ENCODE results near the gene NEGR1. TPM values are rescaled to one million over a fixed set of nuclear protein-coding genes. Genes with fewer than 3 reads are reported as not detected.

The NEGR1 gene
- total and polyA plus RNA-seq, 12 donors: 2.3 to 18.3 (median 5.2) TPM

- H3K36me3 ChIP-seq: no peaks in the 10 kb centered on the region
- H3K9me3 ChIP-seq: peaks cover 0 to 16% (median 0%) of the 10 kb centered on the region in 11 donors
- no peak for DNase-seq
- TF ChIP-seq CTCF (IDR thresholded peaks at IDR 0.05): no peak
- H3K4me3 ChIP-seq: no peak overlapping the region
- intact Hi-C loops (cut with DNase I): no loop called here
- no peaks in the 10 kb centered on the region for H3K27me3 ChIP-seq
- H3K4me1 ChIP-seq: peaks cover 0 to 5% (median 0%) of the 10 kb centered on the region in 9 donors
- H3K27ac ChIP-seq: no peak overlapping the region
- ATAC-seq: no peak
- 52 to 61% methylated on average over 1 of the region's 1 CpG for WGBS, 2 donors
Measured at GRCh38 chr1:71599306-71599705, 683.0 kb downstream of the NEGR1 start.

GRCh38 chr1:71593523-71593922 lies 688.8 kb downstream of the NEGR1 start:
- Histone ChIP-seq H3K27me3 (no peaks in the 10 kb centered on the region), H3K36me3 (no peaks in the 10 kb centered on the region), H3K4me1 (no peaks in the 10 kb centered on the region), H3K27ac (no peak overlapping the region), H3K4me3 (no peak overlapping the region), H3K9me3 (no peaks in the 10 kb centered on the region)
- intact Hi-C loops (cut with DNase I): no loop called here
- peak in 1 of 9 donors; percentile 21 for TF ChIP-seq CTCF (IDR thresholded peaks at IDR 0.05)
- peak in 1 of 8 donors; percentile 42 for ATAC-seq
- DNase-seq: no peak

GRCh38 chr1:71592646-71593274 lies 689.6 kb downstream of the NEGR1 start:
- WGBS, 2 donors: 62 to 63% methylated on average over 9 of the region's 9 CpGs
- H3K27me3 ChIP-seq: no peaks in the 10 kb centered on the region
- DNase-seq (no peak), ATAC-seq (no peak)
- no peaks in the 10 kb centered on the region for H3K9me3 ChIP-seq
- H3K27ac ChIP-seq: no peak overlapping the region
- intact Hi-C loops (cut with DNase I): no loop called here
- no peaks in the 10 kb centered on the region for H3K4me1 ChIP-seq
- no peak for TF ChIP-seq CTCF (IDR thresholded peaks at IDR 0.05)
- H3K4me3 ChIP-seq: no peak overlapping the region
- no peaks in the 10 kb centered on the region for H3K36me3 ChIP-seq

- no peak for TF ChIP-seq CTCF (IDR thresholded peaks at IDR 0.05)
- H3K9me3 ChIP-seq: no peaks in the 10 kb centered on the region
- H3K4me1 ChIP-seq: no peaks in the 10 kb centered on the region
- 37 to 47% methylated on average over 2 of the region's 2 CpGs for WGBS, 2 donors
- DNase-seq (no peak), ATAC-seq (peak in 1 of 8 donors; percentile 29)
- intact Hi-C loops (cut with DNase I): loop anchor here in 9 of 10 donors (2.0 to 10.0 kb wide), 5 partner anchors 448 to 696 kb away; partner anchors contain the start of gene NEGR1 (in 1 of the 9)
- no peaks in the 10 kb centered on the region for H3K36me3 ChIP-seq
- no peaks in the 10 kb centered on the region for H3K27me3 ChIP-seq
- H3K27ac ChIP-seq: no peak overlapping the region
- H3K4me3 ChIP-seq: no peak overlapping the region
Measured at GRCh38 chr1:71589005-71589404, 693.3 kb downstream of the NEGR1 start.

Data from heart right ventricle (tissue), 16 donors.